ENCODE results near the gene CFTR. TPM values are rescaled to one million over a fixed set of nuclear protein-coding genes. Genes with fewer than 3 reads are reported as not detected.

The CFTR gene
- total RNA-seq, 1 experiment from 2014 or later: 1.2 TPM

DNA sequence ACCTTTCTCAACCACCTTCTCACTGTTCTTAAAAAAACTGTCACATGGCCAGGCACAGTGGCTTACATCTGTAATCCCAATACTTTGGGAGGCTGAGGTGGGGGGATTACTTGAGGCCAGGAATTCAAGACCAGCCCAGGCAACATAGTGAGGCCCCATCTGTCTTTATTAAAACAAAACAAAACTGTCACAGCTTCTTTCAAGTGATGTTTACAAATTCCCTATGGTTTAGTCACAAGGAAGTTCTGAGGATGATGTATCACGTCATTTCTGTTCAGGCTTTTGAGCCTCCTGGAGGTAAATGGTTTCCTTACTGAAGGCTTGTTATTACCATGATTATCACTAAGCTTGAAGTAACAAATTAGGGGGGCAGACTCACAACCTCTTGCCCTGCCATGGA, 186.2 kb downstream of the CFTR start:
- Mint-ChIP-seq H3K36me3 (ENCODE audit: insufficient read depth in 1 of 3, low read depth in 3 of 3) (no peaks in the 10 kb centered on the region), H3K4me1 (peaks cover 11% of the 10 kb centered on the region in 2 experiments), H3K9me3 (no peaks in the 10 kb centered on the region), H3K27me3 (ENCODE audit: low read depth) (no peaks in the 10 kb centered on the region), H3K27ac (no peak overlapping the region), H3K4me3 (no peak overlapping the region)
- Histone ChIP-seq H4K20me1 (ENCODE audit: control insufficient read depth, insufficient read depth, insufficient read length) (no peaks in the 10 kb centered on the region), H2BK5ac (ENCODE audit: insufficient read length, low read length) (no peak overlapping the region), H3T11ph (ENCODE audit: low read length) (no peak overlapping the region), H4K5ac (ENCODE audit: insufficient read length, low read depth, low read length) (no peak overlapping the region), H3K27me3 (ENCODE audit: insufficient read depth, low read length) (no peaks in the 10 kb centered on the region), H3K18ac (ENCODE audit: insufficient read length, low read depth, low read length) (no peak overlapping the region), H3K79me2 (ENCODE audit: insufficient read depth, low read length) (no peaks in the 10 kb centered on the region), H2AFZ (ENCODE audit: low read length) (no peak overlapping the region), H3K23ac (ENCODE audit: insufficient read length, low read depth, low read length) (no peak overlapping the region), H3K23me2 (ENCODE audit: insufficient read length, low read depth, low read length, poor library complexity, severe bottlenecking) (no peaks in the 10 kb centered on the region), H3K27ac (ENCODE audit: insufficient read length, low read depth, low read length) (no peak overlapping the region), H2BK12ac (ENCODE audit: insufficient read length, low read depth, low read length) (no peak overlapping the region), H3K14ac (ENCODE audit: insufficient read depth, low read length) (no peak overlapping the region), H3K79me1 (ENCODE audit: insufficient read depth, low read depth, low read length, poor library complexity, severe bottlenecking) (no peaks in the 10 kb centered on the region), H3K4me1 (ENCODE audit: insufficient read depth, low read length) (no peaks in the 10 kb centered on the region), H2BK20ac (ENCODE audit: low read depth, low read length, poor library complexity, severe bottlenecking) (no peak overlapping the region), H3K56ac (ENCODE audit: insufficient read length, low read depth, low read length) (no peak overlapping the region), H3K9me3 (ENCODE audit: control insufficient read depth, low read depth, low read length) (no peaks in the 10 kb centered on the region), H2BK120ac (ENCODE audit: low read depth, low read length, poor library complexity, severe bottlenecking) (no peak overlapping the region), H4K8ac (replicated peaks; ENCODE audit: insufficient read length, low read depth, low read length) (no peak overlapping the region), H4K91ac (ENCODE audit: insufficient read length, low read depth, low read length) (no peak overlapping the region), H3K4ac (ENCODE audit: low read depth, low read length) (no peak overlapping the region), H3K4me2 (ENCODE audit: insufficient read depth, insufficient read length, low read length) (no peak overlapping the region), H2BK15ac (ENCODE audit: low read depth, low read length) (no peak overlapping the region), H2AK5ac (ENCODE audit: insufficient read length, low read length) (no peak overlapping the region), H3K9ac (ENCODE audit: extremely low read depth, insufficient read length, low read length) (no peak overlapping the region)
- DNase-seq: no peak
- no CpG with 5 or more reads among the region's 1 CpG for WGBS (ENCODE audit: extremely low coverage, insufficient read length, low lambda C conversion rate)
- TF ChIP-seq, protein P1, sequence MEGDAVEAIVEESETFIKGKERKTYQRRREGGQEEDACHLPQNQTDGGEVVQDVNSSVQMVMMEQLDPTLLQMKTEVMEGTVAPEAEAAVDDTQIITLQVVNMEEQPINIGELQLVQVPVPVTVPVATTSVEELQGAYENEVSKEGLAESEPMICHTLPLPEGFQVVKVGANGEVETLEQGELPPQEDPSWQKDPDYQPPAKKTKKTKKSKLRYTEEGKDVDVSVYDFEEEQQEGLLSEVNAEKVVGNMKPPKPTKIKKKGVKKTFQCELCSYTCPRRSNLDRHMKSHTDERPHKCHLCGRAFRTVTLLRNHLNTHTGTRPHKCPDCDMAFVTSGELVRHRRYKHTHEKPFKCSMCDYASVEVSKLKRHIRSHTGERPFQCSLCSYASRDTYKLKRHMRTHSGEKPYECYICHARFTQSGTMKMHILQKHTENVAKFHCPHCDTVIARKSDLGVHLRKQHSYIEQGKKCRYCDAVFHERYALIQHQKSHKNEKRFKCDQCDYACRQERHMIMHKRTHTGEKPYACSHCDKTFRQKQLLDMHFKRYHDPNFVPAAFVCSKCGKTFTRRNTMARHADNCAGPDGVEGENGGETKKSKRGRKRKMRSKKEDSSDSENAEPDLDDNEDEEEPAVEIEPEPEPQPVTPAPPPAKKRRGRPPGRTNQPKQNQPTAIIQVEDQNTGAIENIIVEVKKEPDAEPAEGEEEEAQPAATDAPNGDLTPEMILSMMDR (conservative IDR thresholded peaks at IDR 0.05): no peak
